HG03066 (cell line): ENCODE data around the gene SSTR3.
A peak's percentile ranks its signal among the peaks of the same experiment; 100 is the strongest.
"Not testable (repeated sequence)": the region's sequence is repeated elsewhere in the genome, so short reads cannot be mapped to it uniquely, and the experiment has no call there.

Experiments
- ATAC-seq: cut with Tn5 transposase; IDR thresholded peaks from one replicate; pipeline ENCODE4 v1.9.1; 2021; ENCODE audit warnings: low read depth; ENCODE audit not compliant: unreplicated experiment

SSTR3 gene

DNA sequence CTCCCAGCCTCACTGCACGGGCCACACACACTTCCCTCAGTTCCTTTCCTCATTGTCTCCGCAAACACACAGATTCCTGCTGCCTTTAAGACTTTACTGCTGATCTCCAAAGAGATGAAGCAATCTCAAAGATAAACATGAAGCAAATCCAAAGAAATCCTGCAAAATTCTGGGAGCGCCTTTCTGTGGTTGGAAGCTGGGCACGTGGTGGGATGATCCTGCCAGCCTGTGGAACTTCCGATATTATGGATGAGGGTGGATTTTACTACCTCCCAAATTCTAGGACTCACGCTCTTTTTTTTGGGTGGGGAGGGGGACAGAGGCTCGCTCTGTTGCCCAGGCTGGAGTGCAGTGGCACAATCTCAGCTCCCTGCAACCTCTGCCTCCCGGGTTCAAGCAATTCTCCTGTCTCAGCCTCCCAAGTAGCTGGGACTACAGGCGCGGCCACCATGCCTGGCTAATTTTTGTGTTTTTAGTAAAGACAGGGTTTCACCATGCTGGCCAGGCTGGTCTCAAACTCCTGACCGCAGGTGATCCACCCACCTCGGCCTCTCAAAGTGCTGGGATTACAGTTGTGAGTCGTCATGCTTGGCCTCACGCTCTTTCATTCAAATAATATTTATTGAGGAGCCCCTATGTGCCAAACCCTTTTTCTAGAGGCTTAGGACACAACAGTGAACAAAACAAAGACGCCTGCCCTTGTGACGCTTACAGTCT lies 41.4 kb downstream of the SSTR3 start:
- not testable (repeated sequence) for ATAC-seq

DNA sequence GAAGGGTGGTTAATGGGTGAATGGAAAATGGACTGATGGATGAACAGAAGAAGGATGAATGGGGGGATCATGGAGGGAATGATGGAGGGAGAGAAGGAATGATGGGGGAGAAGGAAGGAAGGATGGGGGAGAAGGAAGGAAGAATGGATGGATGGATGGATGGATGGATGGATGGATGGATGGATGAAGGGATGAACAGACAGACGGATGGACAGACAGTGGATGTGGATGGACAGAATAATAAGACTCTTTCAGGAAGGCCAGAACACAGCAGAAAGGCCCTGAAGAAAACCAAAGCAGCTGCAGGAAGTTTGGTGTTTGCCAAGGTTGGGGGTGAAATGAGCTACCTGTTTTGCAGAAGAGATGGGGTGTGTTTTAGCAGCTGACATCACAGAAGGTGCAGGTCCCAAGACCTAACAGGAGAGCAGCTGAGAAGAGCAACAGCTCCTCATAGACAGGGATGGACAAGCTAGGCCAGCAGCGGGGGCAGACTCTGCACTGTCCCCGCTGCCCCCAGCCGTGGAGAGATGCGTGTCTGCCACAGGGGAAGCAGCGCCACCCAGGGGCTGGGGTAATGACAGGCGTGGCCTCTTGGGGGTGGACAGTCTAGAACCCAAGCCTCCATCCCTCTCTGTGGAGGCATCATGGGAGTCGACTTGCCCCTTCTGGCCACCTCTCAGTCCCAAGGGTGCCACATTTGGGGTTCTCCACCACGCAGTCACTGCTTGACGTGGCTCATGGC lies 42.2 kb downstream of the SSTR3 start:
- no peak for ATAC-seq

DNA sequence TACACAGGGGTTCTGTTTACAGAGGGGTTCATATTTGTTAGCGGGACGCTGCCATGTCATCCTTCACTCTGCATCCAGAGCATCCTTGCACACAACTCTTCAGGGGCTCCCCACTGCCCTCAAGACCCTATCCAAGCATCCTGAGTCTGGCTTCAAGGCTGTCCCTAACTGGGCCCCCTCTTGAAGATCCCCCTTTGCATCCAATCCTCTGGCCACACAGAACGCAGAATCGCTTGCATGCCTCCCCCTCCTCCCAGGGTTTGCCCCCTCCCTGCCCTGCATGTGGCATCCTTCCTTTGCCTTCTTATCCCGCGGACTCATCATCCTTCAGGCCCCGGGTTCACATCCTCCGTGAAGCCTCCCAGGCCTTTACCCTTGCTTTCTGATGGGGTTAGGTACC lies 42.9 kb downstream of the SSTR3 start:
- no peak for ATAC-seq

DNA sequence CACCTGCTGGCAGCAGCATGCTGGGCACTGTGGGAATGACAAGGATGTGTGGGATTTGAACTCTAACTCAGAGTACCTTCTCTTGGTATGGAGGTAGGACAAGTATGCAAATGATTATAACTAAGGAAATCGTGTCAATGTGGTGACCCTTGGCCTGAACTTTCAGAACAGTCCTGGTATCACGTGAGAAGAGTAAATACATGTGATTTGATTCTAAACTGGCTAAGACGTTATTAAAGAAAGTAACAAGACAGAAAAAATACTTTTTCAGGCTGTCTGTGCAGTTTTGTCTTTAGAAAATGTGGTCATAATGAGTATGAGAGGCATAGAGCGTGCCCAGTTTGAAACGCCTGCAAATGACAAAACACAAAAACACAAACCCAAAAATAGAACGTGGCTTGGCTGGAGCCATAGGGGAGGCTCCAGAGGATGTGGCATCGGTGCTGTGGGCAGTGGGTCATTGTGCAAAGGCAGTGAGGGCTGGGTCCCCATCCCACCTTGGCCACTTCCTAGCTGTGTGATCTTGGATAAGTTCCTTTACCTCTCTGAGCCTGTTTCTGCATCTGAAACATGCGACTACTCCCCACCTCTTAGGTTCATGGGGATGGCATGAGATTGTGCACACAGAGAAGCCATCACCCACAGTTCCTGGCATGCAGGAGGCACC lies 44.2 kb downstream of the SSTR3 start:
- no peak for ATAC-seq

DNA sequence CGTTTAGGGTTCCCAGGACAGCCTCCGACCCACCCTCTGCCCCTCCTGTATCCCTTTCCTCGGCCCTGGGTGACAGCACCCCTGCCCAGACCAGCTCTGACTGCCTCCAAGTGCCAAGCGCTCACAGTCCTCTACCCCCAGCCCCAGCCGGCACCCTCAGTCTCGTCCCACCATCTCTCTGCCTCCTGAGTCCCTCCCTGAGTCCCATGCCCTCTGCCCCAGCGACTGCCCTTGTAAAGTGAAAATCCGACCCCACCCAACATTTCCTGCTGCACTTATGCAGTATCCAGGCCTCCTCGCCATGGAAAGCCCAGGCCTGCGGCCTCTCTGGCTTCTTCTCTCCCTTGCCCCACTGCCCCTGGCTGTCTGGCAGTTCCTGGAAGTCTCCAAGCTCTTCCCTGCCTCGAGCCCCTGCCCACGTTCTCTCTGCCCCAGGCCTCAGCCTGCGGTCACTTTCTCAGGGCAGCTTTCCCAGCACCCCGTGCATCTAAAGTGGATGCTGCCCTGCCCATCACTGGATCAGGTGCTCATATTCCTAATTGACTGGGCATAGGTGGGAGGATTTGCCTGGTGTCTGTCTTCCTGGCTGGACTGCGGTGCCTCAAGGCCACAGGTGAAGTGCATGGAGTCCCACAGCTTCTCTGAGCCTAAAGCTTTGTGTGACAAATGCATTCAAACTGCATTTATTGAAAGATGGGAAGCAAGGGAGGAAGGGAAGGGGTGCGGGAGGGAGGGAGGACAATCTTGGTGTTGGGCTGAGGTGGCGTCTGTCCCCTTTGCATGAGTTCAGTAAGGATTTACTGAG lies 44.9 kb downstream of the SSTR3 start:
- no peak for ATAC-seq

DNA sequence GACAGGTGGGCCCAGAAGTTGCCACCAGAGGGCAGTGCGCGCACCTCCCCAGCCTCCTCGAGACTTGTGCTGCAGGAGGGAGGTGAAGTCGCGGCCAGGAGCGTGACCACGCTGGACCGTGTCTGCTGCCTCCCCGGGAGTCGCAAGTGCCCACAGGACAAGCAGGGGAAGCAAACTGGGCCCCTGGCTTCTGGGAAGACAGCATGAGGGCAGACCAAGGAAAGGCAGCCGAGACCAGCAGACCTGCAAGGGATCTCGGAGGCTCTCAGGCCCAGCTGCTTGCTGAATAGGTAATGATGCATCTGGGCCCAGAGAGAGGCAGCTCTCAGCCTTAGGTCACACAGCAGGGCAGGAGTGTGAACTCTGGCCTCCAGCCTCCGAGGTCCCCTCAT lies 45.6 kb downstream of the SSTR3 start:
- no peak for ATAC-seq

DNA sequence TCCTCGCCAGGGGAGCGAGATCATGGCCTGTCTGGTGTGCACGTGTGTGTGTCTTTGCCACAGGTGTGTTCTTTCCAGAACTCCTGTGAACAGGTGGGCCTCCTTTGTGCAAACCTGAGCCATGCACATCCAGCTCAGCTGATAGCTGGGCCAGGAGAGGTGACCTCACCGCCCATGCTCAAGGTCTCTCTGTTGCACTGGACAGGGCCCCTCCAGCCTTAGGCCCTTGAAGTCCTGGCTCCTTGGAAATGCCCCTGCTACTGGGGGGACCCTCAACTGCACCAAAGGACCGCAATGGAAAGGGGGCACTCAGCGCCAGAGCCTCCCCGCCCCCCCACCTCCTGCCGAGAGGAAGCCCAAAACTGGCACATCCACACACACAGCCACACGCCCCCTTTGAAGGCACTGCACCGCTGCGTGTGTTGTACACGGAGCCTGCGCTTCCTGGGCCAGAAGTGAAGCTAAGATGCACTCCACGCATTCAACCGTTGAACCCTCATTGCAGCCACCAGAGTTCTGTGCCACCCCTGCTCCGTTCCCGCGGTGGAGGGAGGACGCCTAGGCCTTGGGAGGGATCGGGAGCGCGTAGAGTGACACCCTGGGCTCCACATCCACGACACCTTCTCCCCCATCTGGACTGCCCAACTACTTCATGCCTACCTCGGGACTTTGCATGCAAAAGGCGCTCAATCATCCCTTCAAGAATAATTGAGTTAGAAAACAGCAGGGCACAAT lies 46.2 kb downstream of the SSTR3 start:
- no peak for ATAC-seq

DNA sequence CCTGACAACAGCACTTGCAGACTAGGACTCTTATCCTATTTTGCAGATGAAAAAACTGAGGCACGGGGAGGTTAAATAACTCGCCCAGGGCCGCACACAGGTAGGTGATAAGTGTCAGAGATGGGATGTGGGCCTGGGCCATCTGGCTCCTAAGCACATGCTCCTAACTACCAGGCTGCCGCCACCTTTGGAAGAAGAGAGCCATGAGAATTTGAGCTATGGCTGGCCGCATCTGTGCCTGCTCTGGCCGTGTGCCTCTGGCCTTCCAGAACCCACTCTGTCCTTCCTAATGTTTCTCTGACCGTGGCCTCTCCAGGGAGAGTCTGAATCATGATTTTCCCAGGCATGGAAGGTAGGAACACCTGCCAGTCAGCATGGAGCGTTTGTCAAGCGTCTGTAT lies 47.2 kb downstream of the SSTR3 start:
- ATAC-seq, result no peak

DNA sequence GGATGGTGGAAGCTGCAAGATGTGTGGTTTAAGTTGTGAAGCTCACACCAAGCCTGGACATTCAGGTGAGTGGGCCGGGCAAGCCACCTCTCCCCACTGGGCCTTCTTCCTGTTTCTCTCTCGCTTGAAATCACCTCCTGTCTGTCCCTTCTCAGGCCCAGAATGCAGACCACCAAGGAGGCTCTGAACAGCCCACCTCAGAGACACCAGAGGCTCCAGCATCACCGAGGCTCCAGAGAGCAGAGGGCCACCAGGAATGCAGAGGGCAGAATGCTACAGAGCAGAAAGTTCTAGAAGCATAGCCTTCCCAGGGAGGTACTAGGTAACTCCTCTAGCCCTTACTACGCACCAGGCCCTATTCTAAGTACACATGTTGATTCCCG lies 47.8 kb downstream of the SSTR3 start:
- ATAC-seq, result no peak

DNA sequence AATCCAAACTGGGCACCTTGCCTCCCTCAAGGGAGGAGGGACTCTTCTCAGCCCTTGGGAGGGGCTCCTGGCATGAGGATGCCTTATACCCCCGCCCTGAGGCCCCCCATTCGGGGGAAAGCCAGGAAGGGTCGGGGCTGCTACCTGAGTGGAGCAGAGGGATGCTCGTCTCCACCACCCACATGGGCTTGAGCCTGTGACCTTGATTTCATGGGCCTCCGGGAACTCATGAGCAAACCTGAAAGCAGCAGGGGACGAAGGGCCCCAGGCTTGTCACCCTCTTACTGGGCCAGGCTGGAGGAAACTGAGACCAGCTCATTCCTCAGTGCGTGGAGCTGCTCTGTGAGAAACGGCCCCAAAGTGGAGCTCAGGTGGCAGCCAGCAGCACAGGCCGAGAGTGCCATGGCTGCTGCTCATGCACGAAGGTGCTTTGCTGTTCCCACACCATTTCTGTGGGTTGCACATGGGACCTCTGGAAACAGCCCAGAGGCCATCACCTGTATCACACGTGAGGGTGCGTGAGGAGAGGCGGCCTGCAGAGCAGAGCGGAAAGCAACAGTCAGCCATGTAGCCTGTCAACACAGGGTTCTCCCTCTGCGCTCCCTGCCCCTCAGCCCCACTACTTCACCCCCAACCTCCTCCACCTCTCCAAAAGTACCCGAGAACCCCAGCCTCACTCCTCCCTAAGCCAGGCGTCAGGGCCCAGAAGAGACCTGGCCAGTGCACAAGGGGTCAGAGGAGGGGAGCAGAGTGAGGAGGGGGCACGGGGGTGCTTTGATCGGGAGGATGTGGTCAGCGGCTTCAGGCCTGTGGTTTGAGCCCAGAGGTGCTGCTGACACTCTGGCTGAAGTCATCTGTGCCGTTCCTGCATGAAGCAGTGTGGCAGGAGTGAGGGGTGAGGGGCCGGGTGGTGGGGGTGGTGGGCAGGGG lies 48.4 kb downstream of the SSTR3 start:
- peak; percentile 36 for ATAC-seq

DNA sequence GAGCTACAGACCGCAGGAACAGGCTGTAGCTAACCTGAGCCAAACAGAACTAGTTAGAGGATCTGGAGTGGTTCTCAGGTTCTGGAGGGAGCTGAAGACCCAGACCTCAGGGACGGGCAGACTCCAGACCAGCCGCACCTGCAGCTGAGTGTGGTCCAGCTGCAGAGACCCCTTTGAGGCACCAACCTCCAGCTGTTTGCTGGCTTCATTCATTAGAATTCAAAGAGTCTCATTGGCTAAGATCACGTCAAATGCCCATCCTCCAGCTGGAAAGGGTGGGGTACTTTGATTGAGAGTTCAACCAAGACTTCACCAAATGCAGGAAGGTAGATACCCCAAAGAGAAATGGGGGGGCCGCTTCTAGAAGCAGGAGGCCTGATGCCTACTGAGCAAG lies 49.2 kb downstream of the SSTR3 start:
- ATAC-seq, result no peak

DNA sequence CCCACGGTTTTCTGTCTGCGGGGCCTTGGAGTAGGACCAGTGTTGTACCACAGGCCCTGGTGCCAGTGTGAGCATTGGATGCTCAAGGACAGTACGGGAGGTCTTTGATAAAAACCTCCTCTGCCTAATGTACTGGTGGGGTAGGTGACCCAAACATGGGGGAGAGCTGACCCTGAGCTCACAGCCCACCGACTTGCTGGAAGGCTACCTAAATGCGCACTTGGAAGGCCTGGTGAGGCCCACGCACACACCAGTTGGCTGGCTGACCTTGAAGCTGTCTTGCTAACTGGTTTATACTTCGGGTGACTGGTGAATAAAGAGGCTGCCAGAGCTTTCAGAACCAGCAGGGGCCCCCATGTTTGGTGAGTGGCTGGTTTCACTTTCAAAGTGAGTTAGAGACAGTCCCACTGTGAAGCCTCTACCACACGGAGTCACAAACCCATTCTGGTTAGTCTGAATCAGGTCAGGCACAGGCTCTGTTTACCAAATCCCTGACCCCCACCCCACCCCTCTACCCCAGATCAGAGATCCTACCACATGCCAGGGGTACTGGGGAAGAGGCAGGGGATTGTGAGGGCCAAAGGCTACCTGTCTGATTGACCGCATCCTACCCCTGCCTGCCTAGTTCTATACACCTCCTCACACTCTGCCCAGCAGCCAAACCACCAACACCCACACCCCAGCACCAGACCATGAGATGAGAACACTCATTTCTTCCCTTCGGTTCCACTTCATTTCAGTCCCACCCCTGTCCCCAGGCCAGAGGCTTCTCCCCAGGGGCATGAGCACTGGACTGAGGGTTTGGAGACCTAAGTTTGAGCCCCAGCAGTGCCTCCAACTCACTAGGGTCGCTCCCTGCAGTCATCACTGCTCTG lies 49.8 kb downstream of the SSTR3 start:
- ATAC-seq, result peak; percentile 55

DNA sequence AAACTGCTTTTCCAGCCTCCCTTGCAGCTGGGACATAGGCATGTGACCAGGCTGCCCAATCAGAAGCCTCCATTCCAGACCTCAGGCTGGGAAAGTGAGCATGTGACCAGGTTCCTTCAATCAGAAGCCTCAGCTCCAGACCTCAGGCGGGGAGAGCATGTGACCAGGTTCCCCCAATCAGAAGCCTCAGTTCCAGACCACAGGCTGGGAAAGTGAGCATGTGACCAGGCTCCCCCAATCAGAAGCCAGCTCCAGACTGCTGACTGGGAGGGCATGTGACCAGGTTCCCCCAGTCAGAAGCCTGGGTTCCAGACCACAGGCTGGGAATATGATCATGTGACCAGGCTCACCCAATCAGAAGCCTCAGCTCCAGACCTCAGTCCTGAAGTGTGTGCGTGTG lies 50.8 kb downstream of the SSTR3 start:
- no peak for ATAC-seq

DNA sequence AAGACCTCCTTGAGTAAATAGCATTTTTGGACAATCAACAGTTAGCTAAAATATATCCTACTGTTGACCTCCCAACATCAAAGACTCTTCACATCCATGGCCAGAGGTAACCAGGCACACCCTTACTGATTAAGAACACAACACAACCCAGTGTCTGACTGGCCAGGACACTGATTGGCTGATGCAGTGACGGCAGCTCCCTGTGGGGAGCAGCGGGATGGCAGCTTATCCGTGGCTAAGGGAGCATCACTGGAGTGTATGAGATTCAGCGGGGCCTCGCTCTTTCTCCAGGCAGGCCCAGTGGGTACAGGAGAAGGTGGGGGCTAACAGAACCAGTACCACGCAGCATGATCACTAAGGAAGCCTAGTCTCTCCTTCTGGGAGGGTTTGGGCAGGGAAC lies 52.2 kb downstream of the SSTR3 start:
- ATAC-seq, result no peak

DNA sequence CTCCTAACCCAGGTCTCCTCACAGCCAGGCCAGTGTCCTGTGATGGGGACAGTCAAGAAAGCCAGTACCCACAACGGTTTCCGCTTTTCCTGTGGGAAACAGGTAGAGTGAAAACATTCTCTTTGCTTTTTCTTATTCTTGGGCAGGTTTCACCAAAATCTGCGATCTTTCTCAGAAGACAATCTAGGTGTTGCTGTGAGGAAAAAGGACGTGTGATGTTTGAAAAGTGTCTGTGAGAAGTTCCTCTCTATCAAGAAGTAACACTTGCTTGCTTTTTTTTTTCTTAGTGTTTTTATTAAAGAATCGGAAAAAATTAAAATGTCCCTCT lies 53.4 kb downstream of the SSTR3 start:
- ATAC-seq, result no peak

DNA sequence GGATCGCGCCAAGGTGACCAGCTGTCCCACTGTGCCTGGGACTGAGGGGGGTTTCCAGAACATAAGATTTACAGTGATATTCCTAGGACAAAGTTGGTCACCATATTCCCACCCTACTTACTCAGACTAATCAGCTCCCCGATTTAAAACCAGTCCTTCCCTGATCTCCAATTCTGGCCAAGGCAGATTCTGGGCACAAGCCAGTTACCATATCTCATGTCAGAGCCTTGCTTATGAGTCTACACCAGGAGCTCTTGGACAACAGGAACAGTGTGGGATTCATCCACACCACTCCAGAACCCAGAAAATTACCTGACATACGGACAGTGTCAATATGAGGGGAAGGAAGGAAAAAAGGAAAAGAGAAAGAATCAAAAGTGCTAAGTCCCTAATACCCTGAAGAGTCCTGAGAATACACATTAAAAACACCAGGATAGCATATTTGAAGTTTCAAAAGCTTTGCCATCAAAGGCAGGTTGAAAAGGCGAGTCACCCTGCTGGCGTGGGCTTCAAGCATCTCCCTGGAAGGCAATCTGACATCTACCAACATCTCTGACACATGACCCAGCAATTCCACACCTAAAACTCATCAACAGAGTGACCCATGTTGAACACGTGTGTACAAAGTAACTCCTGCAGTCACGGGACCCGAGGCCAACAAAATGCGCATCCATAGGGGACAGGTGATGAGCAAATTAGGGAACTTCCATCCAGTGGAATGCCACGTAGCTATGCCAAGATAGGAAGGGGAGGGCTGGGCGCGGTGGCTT lies 54.6 kb downstream of the SSTR3 start:
- ATAC-seq, result no peak

DNA sequence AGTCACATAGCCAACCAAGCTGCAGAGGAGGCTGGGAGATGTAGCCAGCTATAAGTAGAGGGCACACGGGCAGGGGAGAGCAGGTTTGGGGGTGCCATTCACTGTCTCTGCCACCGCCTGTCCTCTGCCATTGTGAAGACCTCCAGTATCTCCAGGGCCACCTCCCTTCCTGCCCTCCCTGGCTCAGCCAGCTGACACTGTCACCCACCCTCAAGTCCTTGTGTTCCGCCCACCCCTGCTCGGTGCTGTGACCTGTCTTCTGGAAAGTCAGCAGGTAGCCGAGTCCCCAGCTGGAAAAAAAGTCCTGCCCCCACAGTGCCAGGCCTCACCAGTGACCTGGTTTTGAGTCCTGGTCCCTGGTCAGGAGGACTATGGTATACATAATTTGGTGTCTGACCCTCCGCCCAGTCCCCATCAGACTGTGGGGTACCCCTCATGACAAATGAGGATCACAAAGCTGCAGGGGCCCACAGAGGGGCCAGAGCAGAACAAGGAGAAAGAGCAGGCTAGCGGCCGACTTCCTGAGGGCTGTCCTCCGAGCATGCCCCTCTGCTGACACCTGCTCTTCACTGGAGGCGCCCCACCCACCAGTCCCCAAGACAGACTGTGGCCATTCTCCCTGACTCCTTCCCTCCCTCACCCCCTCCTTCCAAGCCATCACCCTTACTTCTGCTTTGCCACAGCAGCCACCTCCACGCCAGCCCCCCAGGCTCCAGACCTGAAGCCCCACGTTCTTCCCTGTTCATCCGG lies 55.4 kb downstream of the SSTR3 start:
- no peak for ATAC-seq
